ENCODE data around the gene SHMT2.
A peak's percentile ranks its signal among the peaks of the same experiment; 100 is the strongest.

Gene SHMT2

GRCh38 chr12:57237596-57237931 lies 8.1 kb downstream of the SHMT2 start:
- no peak for TF ChIP-seq CTCF (IDR thresholded peaks at IDR 0.05)

- TF ChIP-seq CTCF (IDR thresholded peaks at IDR 0.05) = no peak
Observed at GRCh38 chr12:57237932-57238853, 8.7 kb downstream of the SHMT2 start.

GRCh38 chr12:57238854-57239554 lies 9.5 kb downstream of the SHMT2 start:
- TF ChIP-seq CTCF (IDR thresholded peaks at IDR 0.05) = peak; percentile 100

- no peak for TF ChIP-seq CTCF (IDR thresholded peaks at IDR 0.05)
Observed at GRCh38 chr12:57239587-57240065, 10.1 kb downstream of the SHMT2 start.

- peak; percentile 11; the same call in 1 of the 2 replicates for TF ChIP-seq CTCF (IDR thresholded peaks at IDR 0.05)
Observed at GRCh38 chr12:57240066-57240921, 10.8 kb downstream of the SHMT2 start.

GRCh38 chr12:57240926-57241401 lies 11.5 kb downstream of the SHMT2 start:
- no peak for TF ChIP-seq CTCF (IDR thresholded peaks at IDR 0.05)
